22Rv1 (cell line): ENCODE measurements around the gene GAS7.

ENCODE experiments used
- H3K27ac ChIP-seq: fragments of 450-650 bp; 2 replicates; pipeline ENCODE4 v1.5.1; 2017
- ZFX ChIP-seq: fragments of 450-650 bp; IDR thresholded peaks from 2 replicates; pipeline ENCODE4 v1.6.1; 2017; ENCODE audit warnings: antibody characterized with exemption, borderline replicate concordance
- TF ChIP-seq, protein P1 (sequence below): fragments of 450-650 bp; IDR thresholded peaks from 2 replicates; pipeline ENCODE4 v1.5.1; 2017; ENCODE audit warnings: mild to moderate bottlenecking

GAS7 gene

DNA sequence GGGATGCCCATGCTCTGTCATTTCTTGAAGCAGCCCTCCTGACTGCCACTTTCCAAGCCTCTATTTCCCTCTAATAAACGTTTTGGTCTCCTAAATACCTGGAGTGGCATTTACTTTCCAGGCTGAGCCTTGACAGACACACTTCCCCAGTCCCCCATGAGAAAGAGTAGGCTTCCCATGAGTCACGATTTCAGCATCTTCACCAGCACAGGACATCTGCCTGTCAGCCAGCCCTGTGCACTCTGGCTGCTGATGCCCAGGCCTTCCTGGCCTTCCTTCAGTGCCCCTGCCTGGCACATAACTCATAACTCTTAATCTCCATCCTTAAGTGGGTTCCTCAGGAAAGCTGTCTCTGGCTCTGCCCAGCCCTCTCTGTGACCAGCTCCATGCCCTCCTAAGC is 30.8 kb upstream of the GAS7 start:
- TF ChIP-seq, protein P1, sequence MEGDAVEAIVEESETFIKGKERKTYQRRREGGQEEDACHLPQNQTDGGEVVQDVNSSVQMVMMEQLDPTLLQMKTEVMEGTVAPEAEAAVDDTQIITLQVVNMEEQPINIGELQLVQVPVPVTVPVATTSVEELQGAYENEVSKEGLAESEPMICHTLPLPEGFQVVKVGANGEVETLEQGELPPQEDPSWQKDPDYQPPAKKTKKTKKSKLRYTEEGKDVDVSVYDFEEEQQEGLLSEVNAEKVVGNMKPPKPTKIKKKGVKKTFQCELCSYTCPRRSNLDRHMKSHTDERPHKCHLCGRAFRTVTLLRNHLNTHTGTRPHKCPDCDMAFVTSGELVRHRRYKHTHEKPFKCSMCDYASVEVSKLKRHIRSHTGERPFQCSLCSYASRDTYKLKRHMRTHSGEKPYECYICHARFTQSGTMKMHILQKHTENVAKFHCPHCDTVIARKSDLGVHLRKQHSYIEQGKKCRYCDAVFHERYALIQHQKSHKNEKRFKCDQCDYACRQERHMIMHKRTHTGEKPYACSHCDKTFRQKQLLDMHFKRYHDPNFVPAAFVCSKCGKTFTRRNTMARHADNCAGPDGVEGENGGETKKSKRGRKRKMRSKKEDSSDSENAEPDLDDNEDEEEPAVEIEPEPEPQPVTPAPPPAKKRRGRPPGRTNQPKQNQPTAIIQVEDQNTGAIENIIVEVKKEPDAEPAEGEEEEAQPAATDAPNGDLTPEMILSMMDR, result no peak
- TF ChIP-seq ZFX, result no peak
- H3K27ac ChIP-seq, result no peak overlapping the region

DNA sequence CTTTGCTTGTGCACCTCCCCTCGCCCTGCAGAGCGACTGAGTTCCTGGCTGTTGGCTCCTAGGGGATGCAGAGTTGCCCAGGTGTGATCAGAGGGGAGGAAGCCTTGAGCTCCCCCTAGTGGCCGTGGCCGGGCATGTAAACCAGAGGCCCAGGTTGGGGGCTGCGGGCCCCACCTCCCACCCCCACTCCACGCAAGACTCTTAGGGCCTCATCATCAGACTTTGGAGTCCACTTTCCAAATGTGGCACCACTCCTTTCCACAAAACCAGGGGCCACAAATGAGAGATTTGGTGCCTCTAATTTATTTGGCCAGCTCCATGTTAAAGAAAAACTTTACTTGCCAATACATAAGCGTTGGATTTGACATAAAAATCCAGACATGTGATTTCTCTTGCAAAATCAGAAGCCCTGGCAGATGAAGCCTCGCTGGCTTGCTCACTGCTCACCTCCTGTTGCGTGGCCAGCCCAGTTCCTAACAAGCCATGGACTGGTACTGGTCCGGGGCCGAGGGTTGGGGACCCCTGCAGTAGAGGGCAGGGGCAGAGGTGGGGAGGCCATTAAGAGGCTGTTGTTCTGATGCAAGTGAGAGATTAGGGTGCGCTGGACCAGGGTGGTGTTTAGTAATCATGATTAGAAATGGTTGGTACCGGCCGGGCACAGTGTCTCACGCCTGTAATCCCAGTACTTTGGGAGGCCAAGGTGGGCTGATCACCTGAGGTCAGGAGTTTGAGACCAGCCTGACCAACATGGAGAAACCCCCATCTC is 28.7 kb upstream of the GAS7 start:
- H3K27ac ChIP-seq, result no peak overlapping the region
- no peak for TF ChIP-seq ZFX
- TF ChIP-seq, protein P1, result peak; percentile 86

GRCh38 chr17:10224582-10225195 is 26.3 kb upstream of the GAS7 start:
- no peak overlapping the region for H3K27ac ChIP-seq
- no peak for TF ChIP-seq ZFX
- TF ChIP-seq, protein P1, result no peak

DNA sequence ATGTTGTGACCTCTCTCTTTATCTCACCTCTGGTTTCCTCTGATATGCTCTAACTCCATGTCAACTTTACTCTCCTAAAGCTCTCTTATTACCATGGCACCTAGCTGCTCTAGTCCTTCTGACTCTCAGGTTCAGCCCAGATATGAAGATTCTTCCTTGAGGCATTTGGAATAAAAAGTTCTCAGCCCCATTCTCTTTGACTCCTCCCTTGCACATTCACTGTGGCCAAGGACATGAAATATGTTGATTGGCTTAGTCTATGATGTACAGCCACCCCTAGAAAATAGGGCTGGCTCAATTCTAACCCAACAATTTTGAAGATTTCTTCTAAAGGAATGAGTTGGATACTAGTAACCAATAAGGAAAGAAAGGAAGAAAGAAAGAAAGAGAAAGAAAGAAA is 20.8 kb upstream of the GAS7 start:
- H3K27ac ChIP-seq, result no peak overlapping the region
- TF ChIP-seq, protein P1, result no peak
- TF ChIP-seq ZFX, result no peak

- TF ChIP-seq ZFX, result no peak
- TF ChIP-seq, protein P1, result no peak
- no peak overlapping the region for H3K27ac ChIP-seq
Observed at GRCh38 chr17:10217916-10218315, 19.5 kb upstream of the GAS7 start.

GRCh38 chr17:10216213-10216938 is 18.0 kb upstream of the GAS7 start:
- H3K27ac ChIP-seq, result no peak overlapping the region
- TF ChIP-seq, protein P1, result no peak
- TF ChIP-seq ZFX, result no peak
